ENCODE results near the gene PACSIN2. TPM values are rescaled to one million over a fixed set of nuclear protein-coding genes. Genes with fewer than 3 reads are reported as not detected.

The PACSIN2 gene
- total RNA-seq, 1 donor from 2014 or later: 48.9 TPM

- H3K27ac Mint-ChIP-seq: no peak overlapping the region
Measured at GRCh38 chr22:42873356-42873755, 141.6 kb downstream of the PACSIN2 start.

GRCh38 chr22:42872821-42873220 lies 142.1 kb downstream of the PACSIN2 start:
- peaks cover 69% of the 10 kb centered on the region for H3K36me3 Mint-ChIP-seq (ENCODE audit: low read depth)
- H3K27me3 Mint-ChIP-seq: no peaks in the 10 kb centered on the region
- no peak for TF ChIP-seq CTCF (IDR thresholded peaks at IDR 0.05)
- no peak for DNase-seq
- H3K27ac Mint-ChIP-seq: no peak overlapping the region
- H3K4me3 Mint-ChIP-seq: no peak overlapping the region
- H3K4me1 Mint-ChIP-seq: peaks cover under 1% of the 10 kb centered on the region
- ChIA-PET POLR2A (interaction anchor here (0.8 kb wide), 1 partner anchor 17 kb away, joined by 4 read pairs; no protein-coding TSS in a partner anchor), CTCF (interaction anchor here (0.8 kb wide), 1 partner anchor 252 kb away, joined by 3 read pairs; no protein-coding TSS in a partner anchor)
- H3K9me3 Mint-ChIP-seq: no peaks in the 10 kb centered on the region
- ATAC-seq (ENCODE audit: low read depth): no peak
- intact Hi-C loops (cut with micrococcal nuclease): no loop called here

More at GRCh38 chr22:42873356-42873755, 141.6 kb downstream of the PACSIN2 start:
- CTCF ChIA-PET: interaction anchor here (0.8 kb wide), 1 partner anchor 253 kb away, joined by 3 read pairs; no protein-coding TSS in a partner anchor
- DNase-seq (no peak), ATAC-seq (ENCODE audit: low read depth) (no peak)
- POLR2A ChIA-PET: interaction anchor here (0.8 kb wide), 1 partner anchor 16 kb away, joined by 4 read pairs; no protein-coding TSS in a partner anchor
- Mint-ChIP-seq H3K4me3 (no peak overlapping the region), H3K9me3 (no peaks in the 10 kb centered on the region), H3K27me3 (no peaks in the 10 kb centered on the region), H3K4me1 (no peaks in the 10 kb centered on the region), H3K36me3 (ENCODE audit: low read depth) (peaks cover 72% of the 10 kb centered on the region)
- TF ChIP-seq CTCF (IDR thresholded peaks at IDR 0.05): no peak
- intact Hi-C loops (cut with micrococcal nuclease): no loop called here

GRCh38 chr22:42871146-42872050 lies 143.6 kb downstream of the PACSIN2 start:
- no peaks in the 10 kb centered on the region for H3K9me3 Mint-ChIP-seq
- no peak for TF ChIP-seq CTCF (IDR thresholded peaks at IDR 0.05)
- intact Hi-C loops (cut with micrococcal nuclease): no loop called here
- H3K4me3 Mint-ChIP-seq: no peak overlapping the region
- peaks cover 5% of the 10 kb centered on the region for H3K4me1 Mint-ChIP-seq
- no peak for ATAC-seq (ENCODE audit: low read depth)
- ChIA-PET POLR2A (no interaction called here), CTCF (interaction anchor here (0.9 kb wide), 1 partner anchor 32 kb away, joined by 3 read pairs; no protein-coding TSS in a partner anchor)
- DNase-seq: no peak
- peaks cover 58% of the 10 kb centered on the region for H3K36me3 Mint-ChIP-seq (ENCODE audit: low read depth)
- no peak overlapping the region for H3K27ac Mint-ChIP-seq
- no peaks in the 10 kb centered on the region for H3K27me3 Mint-ChIP-seq

GRCh38 chr22:42869888-42870480 lies 145.0 kb downstream of the PACSIN2 start:
- TF ChIP-seq CTCF (IDR thresholded peaks at IDR 0.05): no peak
- POLR2A ChIA-PET: interaction anchor here (0.7 kb wide), 2 partner anchors 12 to 1775 kb away, joined by 4 to 5 read pairs; no protein-coding TSS in a partner anchor
- intact Hi-C loops (cut with micrococcal nuclease): loop anchor here (10.0 kb wide), 1 partner anchor 335 kb away; no protein-coding TSS in a partner anchor

GRCh38 chr22:42869463-42869862 lies 145.5 kb downstream of the PACSIN2 start:
- POLR2A ChIA-PET: no interaction called here
- CTCF ChIA-PET: interaction anchor here (4.0 kb wide), 1 partner anchor 164 kb away, joined by 25 read pairs; no protein-coding TSS in a partner anchor
- H3K27me3 Mint-ChIP-seq: no peaks in the 10 kb centered on the region
- H3K27ac Mint-ChIP-seq: no peak overlapping the region
- no peak for TF ChIP-seq CTCF (IDR thresholded peaks at IDR 0.05)
- no peak overlapping the region for H3K4me3 Mint-ChIP-seq
- H3K4me1 Mint-ChIP-seq: peaks cover 11% of the 10 kb centered on the region
- ATAC-seq (ENCODE audit: low read depth) (no peak), DNase-seq (no peak)
- intact Hi-C loops (cut with micrococcal nuclease): loop anchor here (10.0 kb wide), 1 partner anchor 335 kb away; no protein-coding TSS in a partner anchor
- no peaks in the 10 kb centered on the region for H3K9me3 Mint-ChIP-seq
- peaks cover 45% of the 10 kb centered on the region for H3K36me3 Mint-ChIP-seq (ENCODE audit: low read depth)

More at GRCh38 chr22:42869888-42870480, 145.0 kb downstream of the PACSIN2 start:
- Mint-ChIP-seq H3K4me3 (no peak overlapping the region), H3K4me1 (peaks cover 7% of the 10 kb centered on the region), H3K9me3 (no peaks in the 10 kb centered on the region), H3K36me3 (ENCODE audit: low read depth) (peaks cover 45% of the 10 kb centered on the region), H3K27me3 (no peaks in the 10 kb centered on the region), H3K27ac (no peak overlapping the region)
- DNase-seq: no peak
- CTCF ChIA-PET: no interaction called here
- no peak for ATAC-seq (ENCODE audit: low read depth)
